DMS 273 (cell line): ENCODE measurements around the gene C1QTNF4.
"Not testable (repeated sequence)": the region's sequence is repeated elsewhere in the genome, so short reads cannot be mapped to it uniquely, and the experiment has no call there.

Experiments
- DNase-seq: peaks from one replicate; lab custom pipeline; 2025; ENCODE audit not compliant: unreplicated experiment; lab: John Stamatoyannopoulos, UW

Gene C1QTNF4

GRCh38 chr11:47593934-47594855, at the start of gene C1QTNF4:
Gene C1QTNF4 (minus strand): TSS chr11:47594411. CDS start chr11:47590810, 3,601 bp downstream.
- no peak for DNase-seq

GRCh38 chr11:47642099-47642855, 48.1 kb upstream of the C1QTNF4 start, which contains the start of gene MTCH2:
Gene MTCH2 (minus strand): TSS chr11:47642559. CDS start chr11:47642465, 94 bp downstream.
- peak; percentile 96 for DNase-seq

GRCh38 chr11:47641600-47642098, 47.4 kb upstream of the C1QTNF4 start:
- DNase-seq, result peak; percentile 37

GRCh38 chr11:47640506-47640905, 46.3 kb upstream of the C1QTNF4 start:
- DNase-seq, result not testable (repeated sequence)

- not testable (repeated sequence) for DNase-seq
These were observed 42.1 kb upstream of the C1QTNF4 start for GRCh38 chr11:47636331-47636730.

- no peak for DNase-seq
These were observed 37.3 kb upstream of the C1QTNF4 start for GRCh38 chr11:47631473-47631872.

GRCh38 chr11:47628026-47628425, 33.8 kb upstream of the C1QTNF4 start:
- no peak for DNase-seq

GRCh38 chr11:47626234-47626633, 32.0 kb upstream of the C1QTNF4 start:
- no peak for DNase-seq

GRCh38 chr11:47620836-47621378, 26.7 kb upstream of the C1QTNF4 start:
- DNase-seq, result no peak

GRCh38 chr11:47617417-47617809, 23.2 kb upstream of the C1QTNF4 start:
- DNase-seq, result no peak

- peak; percentile 62 for DNase-seq
These were observed 22.7 kb upstream of the C1QTNF4 start for GRCh38 chr11:47616726-47617416.

- DNase-seq, result no peak
These were observed 21.0 kb upstream of the C1QTNF4 start for GRCh38 chr11:47615249-47615648.

- DNase-seq, result no peak
These were observed 17.2 kb upstream of the C1QTNF4 start for GRCh38 chr11:47611348-47611794.

GRCh38 chr11:47609675-47610074, 15.5 kb upstream of the C1QTNF4 start:
- no peak for DNase-seq

- peak; percentile 54 for DNase-seq
These were observed 13.2 kb upstream of the C1QTNF4 start for GRCh38 chr11:47607380-47607779.

GRCh38 chr11:47606731-47607130, 12.5 kb upstream of the C1QTNF4 start:
- peak; percentile 54 for DNase-seq

- DNase-seq, result no peak
These were observed 11.7 kb upstream of the C1QTNF4 start for GRCh38 chr11:47605921-47606320.

- DNase-seq, result no peak
These were observed 9.1 kb upstream of the C1QTNF4 start for GRCh38 chr11:47603295-47603694.

GRCh38 chr11:47599902-47600301, 5.7 kb upstream of the C1QTNF4 start:
- peak; percentile 26 for DNase-seq

- DNase-seq, result no peak
These were observed 1.8 kb upstream of the C1QTNF4 start for GRCh38 chr11:47595967-47596366.

- DNase-seq, result peak; percentile 10
These were observed 818 bp upstream of the C1QTNF4 start for GRCh38 chr11:47595029-47595428.
